ENCODE results near the gene TRIM63. TPM values are rescaled to one million over a fixed set of nuclear protein-coding genes. Genes with fewer than 3 reads are reported as not detected.

TRIM63 gene
- total RNA-seq = under 1 TPM in 2 of 4 donors, not detected in 2; 0.60 to 0.74 TPM

DNA sequence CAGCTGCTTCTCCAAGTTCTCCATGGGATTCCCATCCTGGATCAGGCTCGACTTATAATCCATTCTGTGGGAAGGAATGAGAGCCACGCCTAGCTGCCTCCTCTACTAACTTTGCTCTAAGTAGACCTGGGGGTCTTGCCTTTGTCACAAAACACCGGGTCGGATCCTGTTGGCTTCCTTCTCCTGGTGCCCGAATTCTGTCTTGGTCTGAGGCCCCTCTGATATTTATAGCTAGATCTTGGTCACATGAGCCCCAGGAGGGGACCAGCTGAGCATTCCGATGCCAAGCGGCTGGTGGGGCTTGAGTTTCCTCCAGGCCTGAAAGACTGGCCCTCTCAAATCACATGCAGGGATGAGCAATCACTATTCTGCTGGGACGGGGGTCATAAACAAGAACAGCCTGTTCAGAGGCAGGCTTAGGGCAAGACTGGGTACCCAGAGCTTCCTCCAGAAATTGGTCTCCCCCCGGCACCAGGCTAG is at the start of gene TRIM63:
TSS of gene TRIM63 (minus strand) at position 199 of the 480 bp plus-strand sequence. CDS start at position 63, 136 bp downstream.
- TF ChIP-seq, protein P1, sequence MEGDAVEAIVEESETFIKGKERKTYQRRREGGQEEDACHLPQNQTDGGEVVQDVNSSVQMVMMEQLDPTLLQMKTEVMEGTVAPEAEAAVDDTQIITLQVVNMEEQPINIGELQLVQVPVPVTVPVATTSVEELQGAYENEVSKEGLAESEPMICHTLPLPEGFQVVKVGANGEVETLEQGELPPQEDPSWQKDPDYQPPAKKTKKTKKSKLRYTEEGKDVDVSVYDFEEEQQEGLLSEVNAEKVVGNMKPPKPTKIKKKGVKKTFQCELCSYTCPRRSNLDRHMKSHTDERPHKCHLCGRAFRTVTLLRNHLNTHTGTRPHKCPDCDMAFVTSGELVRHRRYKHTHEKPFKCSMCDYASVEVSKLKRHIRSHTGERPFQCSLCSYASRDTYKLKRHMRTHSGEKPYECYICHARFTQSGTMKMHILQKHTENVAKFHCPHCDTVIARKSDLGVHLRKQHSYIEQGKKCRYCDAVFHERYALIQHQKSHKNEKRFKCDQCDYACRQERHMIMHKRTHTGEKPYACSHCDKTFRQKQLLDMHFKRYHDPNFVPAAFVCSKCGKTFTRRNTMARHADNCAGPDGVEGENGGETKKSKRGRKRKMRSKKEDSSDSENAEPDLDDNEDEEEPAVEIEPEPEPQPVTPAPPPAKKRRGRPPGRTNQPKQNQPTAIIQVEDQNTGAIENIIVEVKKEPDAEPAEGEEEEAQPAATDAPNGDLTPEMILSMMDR (IDR thresholded peaks at IDR 0.05) = no peak
- no peak for ATAC-seq (ENCODE audit: low FRiP score)
- no peak for DNase-seq (ENCODE audit: low spot score)

DNA sequence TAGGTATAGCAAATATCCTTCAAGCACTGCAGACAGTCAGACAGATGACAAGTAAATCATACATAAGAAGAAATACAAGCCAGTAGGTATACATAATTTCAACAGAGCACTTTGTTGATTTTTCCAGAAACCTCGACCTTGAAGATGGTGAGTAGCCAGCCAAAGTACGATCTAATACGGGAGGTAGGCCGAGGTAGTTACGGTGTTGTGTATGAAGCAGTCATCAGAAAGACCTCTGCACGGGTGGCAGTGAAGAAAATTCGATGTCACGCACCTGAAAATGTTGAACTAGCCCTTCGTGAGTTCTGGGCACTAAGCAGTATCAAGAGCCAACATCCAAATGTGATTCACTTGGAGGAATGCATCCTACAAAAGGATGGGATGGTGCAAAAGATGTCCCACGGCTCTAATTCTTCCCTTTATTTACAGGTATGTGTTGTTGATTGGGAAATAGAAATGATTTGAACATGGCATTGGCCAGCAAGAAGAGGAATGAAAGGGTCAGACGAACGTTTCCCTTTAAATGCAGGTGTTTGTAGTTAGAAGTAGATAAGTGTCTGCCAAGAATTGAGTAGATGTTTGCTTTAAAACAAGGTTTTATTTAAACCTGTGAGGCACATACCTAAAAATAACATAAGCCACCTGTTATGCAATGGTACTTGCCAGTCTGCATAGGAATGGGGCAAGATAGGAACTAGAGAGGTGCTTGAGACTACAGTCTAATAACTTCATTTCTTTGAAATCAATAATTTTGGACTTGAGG is 46.9 kb upstream of the TRIM63 start:
- DNase-seq (ENCODE audit: low spot score) = no peak
- TF ChIP-seq, protein P1 (IDR thresholded peaks at IDR 0.05) = no peak
- no peak for ATAC-seq (ENCODE audit: low FRiP score)

DNA sequence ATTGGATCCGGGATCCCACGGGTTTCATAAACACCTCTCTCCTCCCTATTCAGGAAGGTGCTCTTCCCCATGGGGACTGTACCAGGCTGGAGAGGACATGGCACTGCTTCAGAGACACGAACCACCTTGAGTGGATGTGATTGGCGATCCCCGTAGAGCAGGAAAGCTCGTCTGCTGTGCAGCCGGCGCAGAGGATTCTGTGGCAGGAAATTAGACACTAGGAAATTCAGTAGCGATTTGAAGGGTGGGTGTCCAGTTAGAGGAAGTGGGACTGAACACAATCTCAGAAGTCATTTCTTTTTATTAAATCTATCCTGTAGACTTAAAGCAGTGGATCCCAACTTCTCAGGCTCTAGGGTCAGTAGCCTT is 45.0 kb upstream of the TRIM63 start:
- ATAC-seq (ENCODE audit: low FRiP score) (no peak), DNase-seq (ENCODE audit: low spot score) (no peak)
- TF ChIP-seq, protein P1 (IDR thresholded peaks at IDR 0.05) = no peak

DNA sequence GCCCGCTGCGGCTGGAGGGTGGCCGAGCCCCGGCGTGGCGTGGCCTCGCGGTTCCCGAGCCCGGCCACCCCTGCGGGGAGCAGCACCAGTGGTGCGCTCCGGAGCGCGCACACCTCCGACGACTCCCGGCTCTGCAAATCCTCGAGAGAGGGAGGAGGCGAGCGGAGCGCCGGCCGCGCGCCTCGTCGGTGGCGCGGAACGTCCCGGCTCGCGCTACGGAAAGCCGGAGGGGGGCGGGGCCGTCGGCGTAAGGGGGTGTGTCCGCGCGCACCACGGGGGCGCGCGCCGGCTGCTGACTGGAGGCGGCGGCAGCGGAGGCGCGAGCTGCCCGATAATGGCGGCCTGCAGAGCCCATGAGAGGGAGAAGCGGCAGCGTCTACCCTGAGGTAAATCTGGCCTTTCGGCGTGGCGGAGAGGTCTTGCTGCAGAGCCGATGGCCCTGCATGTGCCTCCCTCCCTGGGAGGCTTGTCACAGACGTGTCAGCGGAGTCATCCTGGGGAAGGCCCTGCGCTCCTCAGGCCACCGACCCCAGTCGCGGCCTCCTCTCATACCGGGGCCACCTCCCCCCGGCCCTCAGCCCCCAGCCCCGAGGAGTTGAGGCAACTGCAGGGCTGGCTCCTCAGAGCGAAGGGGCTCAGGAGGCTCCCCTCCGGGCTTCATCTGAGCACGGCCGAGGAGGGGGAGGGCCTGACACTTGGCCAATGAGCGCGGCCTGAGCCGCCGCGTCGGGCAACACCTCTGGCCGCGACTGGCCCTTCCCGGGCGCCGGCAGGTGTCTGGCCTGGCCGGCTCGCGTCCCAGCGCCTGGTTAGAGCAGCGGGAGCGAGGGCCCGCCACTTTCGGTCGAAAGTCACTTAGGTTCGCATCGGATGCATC is 44.3 kb upstream of the TRIM63 start, which contains the start of gene PDIK1L:
TSS of gene PDIK1L (plus strand) at position 295 of the 877 bp plus-strand sequence. CDS start 2,485 bp downstream, outside the sequence.
- ATAC-seq (ENCODE audit: low FRiP score) (peak; percentile 97), DNase-seq (ENCODE audit: low spot score) (peak; percentile 81)
- TF ChIP-seq, protein P1 (IDR thresholded peaks at IDR 0.05) = no peak

DNA sequence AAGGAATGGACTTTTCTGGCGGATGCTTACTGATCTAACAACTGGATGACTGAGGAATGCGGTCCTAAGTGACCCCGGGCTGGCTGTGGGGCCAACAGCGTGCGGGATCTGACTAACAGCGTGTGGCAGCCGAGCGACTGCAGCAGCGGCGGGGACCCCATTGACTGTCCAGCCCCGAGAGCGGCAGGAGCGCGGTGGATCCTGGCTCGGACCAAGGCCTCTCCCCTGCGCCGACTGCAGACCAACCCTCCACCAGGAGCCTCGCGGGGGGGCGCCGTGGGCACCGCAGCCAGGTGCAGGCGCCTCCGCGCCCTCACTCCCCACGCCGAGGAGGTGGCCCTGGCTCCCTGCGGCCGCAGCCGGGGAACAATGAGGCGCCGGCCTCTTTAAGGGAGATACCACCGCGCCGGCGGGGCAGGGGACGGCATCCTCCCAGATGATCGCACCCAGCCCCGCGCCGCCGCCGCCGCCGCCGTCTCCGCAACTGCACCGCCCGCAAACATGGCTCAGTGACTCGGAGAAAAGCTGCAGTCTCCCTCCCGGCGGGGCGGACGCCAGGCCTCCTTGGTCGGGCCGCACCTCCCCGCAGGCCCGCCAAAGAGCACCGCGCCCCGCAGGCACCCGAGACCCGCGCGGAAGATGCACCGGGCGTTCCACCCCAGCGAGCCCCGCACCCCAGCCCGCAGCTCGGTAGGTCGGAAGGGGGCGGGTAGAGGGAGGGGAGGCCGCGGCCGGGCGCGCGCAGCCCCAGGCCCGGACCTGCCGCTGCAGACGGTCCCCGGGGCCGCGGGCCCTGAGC is 43.5 kb upstream of the TRIM63 start:
- ATAC-seq (ENCODE audit: low FRiP score) (peak; percentile 71), DNase-seq (ENCODE audit: low spot score) (peak; percentile 62)
- TF ChIP-seq, protein P1 (IDR thresholded peaks at IDR 0.05) = no peak
